Epithelial cell of prostate (primary cell): ENCODE results near the gene CCDC194.

Experiments
- DNase-seq: peaks from one replicate; pipeline ENCODE4 v3.0.0-alpha.2; 2011; ENCODE audit warnings: low read depth, low spot score
- H3K27ac ChIP-seq: fragments of 450-650 bp; 2 replicates; pipeline ENCODE4 v1.5.1; 2017; ENCODE audit warnings: mild to moderate bottlenecking

CCDC194 gene

DNA sequence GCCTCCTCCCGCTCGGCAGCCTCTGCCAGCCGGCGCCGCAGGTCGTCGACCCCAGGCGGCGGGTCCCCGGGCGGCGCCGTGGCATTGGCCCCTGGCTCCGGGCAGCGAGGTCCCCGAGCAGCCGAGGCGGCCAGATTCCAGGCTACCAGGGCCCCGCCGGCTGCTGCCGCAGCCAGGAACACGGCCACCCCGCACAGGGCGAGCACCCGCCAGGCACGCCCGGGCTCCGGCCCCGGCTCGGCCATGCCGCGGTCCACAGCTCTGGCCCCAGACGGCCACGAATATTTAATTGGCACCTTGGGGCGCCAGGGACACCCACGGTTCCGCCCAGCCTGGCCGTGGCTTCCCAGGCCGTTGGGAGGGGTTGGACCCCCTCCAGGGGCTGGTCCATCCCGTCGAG lies at the start of gene CCDC194:
Gene CCDC194 (minus strand): TSS at position 283 of the 400 bp plus-strand sequence. CDS start 38 bp downstream, at position 245.
- no peak for DNase-seq
- H3K27ac ChIP-seq: no peak within 1 kb of the TSS

DNA sequence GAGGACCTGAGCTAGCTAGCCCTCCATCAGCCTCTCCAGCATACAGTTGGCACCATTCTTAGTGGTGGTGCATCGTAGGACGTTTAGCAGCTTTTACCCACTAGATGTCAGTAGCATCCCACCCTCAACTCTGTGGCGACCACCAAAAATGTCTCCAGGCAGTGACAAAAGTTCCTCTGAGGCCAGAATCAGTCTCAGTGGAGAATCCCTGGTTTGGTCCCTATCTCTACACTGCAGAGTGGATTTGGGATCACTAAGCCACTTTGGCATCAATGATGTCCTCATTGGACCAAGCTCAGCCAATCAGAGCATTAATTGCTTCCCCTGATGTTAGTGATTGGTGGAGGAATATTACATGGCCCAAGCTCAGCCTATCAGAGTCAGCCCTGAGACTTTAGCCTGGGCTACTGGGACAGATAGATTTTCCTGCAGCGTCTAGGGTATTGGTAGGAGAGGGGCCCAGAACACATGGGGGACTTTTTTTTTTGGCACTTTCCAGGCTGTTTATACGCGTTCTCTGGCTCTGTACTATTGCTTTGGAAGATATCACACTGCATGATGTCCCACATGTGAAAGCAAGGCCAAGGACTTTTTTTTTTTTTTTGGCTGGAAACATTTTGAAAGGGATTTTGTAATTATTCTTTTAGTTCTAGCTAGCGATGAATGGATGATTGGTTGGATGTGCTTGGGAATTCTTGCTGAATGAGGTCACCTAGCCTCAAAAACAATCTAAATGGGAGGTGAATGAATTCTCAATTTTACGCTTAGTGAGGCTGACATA lies 47.4 kb upstream of the CCDC194 start:
- DNase-seq: no peak
- no peak overlapping the region for H3K27ac ChIP-seq

DNA sequence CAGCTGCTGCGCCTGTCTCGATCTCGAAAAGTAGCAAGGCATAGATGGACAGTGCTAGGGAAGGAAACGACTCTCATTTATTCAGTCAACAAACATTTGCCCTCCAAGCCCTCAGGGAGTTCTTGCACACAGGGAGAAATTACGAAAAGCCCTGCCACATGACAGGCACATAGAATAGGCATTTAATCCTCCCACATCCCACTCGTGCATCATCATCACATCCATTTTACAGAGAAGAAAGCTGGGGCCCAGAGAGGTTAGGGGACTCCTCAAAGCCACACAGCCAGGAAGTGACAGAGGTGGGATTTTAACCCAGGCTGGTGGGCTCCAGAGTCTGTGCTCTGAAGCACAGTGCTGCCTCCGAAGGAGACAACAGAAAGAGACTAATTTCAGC lies 42.9 kb upstream of the CCDC194 start:
- no peak for DNase-seq

DNA sequence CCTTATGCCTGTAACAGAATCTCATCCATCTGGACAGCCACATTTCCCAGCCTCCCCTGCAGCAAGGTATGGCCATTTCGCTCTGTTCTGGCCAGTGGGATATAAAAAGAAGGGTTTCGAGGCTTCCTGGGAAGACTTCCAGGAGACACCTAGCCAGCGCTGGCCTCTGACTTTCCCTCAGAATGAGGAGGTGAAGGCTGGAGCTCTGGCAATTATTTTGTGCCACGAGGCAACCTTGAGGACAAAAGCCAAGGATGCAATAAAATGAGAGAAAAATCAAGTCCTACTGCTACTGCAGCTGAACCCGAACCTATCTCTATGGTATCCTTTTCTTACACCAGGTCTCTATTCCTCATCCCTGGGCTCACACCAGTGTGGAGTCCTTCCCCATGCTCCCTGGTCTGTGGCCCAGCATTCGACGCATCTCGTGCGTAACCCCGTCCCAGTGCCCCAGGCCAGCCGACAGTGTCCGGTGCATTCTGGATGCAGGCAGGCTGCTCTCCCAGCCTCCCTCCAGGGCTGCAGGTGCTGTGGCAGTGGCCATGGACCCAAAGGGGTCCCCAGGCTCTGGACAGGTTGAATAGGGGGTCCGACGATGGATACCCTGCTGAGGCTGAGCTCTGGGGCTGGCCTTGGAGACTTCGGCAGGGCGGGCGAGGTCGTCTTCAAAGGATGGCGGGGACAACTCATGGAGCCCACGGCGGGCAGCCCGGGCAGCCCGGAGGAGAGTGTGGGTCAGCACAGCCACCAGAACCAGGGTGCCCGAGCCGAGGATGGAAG lies 42.3 kb upstream of the CCDC194 start:
- DNase-seq: no peak

More for the DNA sequence above, 42.9 kb upstream of the CCDC194 start:
- no peak overlapping the region for H3K27ac ChIP-seq

GRCh38 chr19:17435218-17435617 lies 41.2 kb upstream of the CCDC194 start:
- no peak for DNase-seq
- H3K27ac ChIP-seq: no peak overlapping the region

More for the DNA sequence above, 42.3 kb upstream of the CCDC194 start:
- no peak overlapping the region for H3K27ac ChIP-seq

DNA sequence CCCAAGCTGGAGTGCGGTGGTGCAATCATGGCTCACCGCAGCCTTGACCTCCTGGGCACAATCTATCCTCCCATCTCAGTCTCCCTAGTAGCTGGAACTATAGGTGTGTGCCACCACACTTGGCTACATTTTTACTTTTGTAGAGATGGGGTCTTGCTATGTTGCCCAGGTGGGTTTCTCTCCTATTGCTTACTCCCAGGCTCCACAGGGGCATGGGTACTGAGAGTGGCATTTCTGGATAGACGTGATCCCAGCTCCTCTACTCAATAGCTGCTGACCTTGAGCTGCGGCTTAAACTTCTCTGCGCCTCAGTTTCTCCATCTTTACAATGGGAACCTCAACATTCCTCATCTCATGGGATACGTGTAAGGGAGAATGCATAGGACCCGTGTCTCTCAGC lies 37.4 kb upstream of the CCDC194 start:
- no peak overlapping the region for H3K27ac ChIP-seq
- no peak for DNase-seq

DNA sequence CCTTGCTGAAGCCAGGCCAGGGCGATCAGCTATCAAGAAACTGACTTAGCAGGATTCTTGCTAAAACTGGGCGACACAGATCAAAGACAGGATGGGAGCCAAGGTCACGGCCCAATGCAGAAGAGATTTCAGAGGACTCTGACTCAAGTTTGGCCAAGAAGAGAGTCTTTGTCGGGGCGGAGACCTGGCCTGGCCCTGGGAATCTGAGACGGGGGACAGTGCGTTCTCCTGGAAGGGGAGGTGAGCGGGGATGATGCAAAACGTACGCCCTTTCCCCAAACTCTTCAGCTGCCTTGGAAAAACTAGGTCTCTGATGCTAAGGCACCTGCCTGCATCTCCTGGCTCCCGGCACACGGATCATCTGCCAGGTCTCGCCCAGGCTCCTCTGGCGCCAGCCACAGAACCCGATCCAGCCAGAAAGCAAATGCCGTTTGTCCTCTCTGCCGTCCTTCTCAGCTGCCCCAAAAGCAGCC lies 35.7 kb upstream of the CCDC194 start:
- no peak overlapping the region for H3K27ac ChIP-seq
- DNase-seq: no peak

GRCh38 chr19:17424743-17425365 lies 30.9 kb upstream of the CCDC194 start:
- no peak overlapping the region for H3K27ac ChIP-seq
- DNase-seq: no peak

GRCh38 chr19:17423429-17424208 lies 29.6 kb upstream of the CCDC194 start:
- DNase-seq: no peak
- no peak overlapping the region for H3K27ac ChIP-seq

DNA sequence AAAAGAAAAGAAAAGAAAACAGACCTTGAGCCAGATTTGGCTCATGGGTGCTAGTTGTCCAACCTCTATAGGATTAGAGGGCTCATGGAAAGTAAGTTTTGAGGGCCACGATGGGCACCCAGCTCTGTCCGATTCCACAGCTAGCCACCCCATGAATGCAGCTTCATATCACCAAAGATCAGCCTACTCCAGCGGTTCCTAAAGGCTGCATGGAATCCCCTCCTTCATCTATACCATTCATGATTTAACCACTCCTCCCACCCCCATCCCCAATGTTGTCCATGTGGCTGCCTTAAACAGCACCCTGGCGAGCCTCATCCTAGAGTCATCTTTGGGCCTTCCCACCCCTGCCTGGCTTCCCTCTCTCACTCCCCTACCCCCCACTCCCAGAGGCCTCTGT lies 27.9 kb upstream of the CCDC194 start:
- H3K27ac ChIP-seq: no peak overlapping the region
- DNase-seq: no peak

GRCh38 chr19:17420475-17420924 lies 26.5 kb upstream of the CCDC194 start:
- no peak for DNase-seq
- no peak overlapping the region for H3K27ac ChIP-seq

GRCh38 chr19:17419621-17420474 lies 25.9 kb upstream of the CCDC194 start, which contains the start of gene MVB12A:
Gene MVB12A (plus strand): TSS chr19:17420047. CDS start chr19:17420136, 89 bp downstream.
- DNase-seq: peak; percentile 95

DNA sequence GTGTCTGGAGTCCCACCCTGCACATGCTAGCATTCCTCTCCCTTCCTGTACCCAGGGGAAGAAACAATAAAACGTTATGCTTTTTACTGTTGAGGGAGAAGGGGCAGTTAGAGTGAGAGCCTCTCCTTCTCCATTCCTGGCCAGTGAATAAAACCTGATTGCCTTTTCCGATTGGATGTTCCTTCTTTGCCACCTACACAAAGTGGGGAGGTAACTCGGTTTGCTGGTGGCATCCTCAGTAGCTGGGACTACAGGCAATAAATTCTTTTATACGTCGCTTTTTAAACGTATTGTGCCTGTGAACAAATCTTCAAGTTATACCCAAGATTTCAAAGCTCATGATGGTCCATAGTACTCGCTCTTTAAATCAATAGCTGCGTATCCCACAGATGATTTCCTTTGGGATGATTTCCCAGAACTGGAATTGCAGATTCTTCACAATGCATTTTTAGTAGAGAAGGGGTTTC lies 25.2 kb upstream of the CCDC194 start:
- peak overlapping the region; percentile 72 for H3K27ac ChIP-seq
- DNase-seq: no peak

More at GRCh38 chr19:17419621-17420474, 25.9 kb upstream of the CCDC194 start, which contains the start of gene MVB12A:
- peak within 1 kb of the TSS; percentile 72 for H3K27ac ChIP-seq

- peak overlapping the region; percentile 72 for H3K27ac ChIP-seq
- DNase-seq: no peak
Observed at GRCh38 chr19:17418710-17419109, 24.7 kb upstream of the CCDC194 start.

DNA sequence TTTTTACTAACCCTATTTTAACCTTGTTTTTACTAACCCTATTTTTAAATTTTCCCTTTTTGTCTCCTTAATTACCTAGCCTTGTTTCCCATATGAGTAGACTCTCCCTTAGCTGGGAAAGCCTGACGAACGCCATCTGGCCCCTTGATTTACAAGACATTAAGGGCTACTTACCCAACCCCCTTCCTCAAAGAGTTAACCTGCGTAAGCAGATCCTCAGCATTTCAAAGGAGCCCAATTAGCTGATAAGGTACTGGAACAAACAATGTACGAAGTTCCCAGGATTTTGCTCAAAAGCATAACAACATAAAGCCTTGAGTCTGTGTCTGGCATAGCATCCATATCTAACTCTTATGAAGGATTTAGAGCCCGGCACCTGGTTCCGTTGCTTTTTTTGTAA lies 21.1 kb upstream of the CCDC194 start:
- no peak overlapping the region for H3K27ac ChIP-seq
- no peak for DNase-seq

DNA sequence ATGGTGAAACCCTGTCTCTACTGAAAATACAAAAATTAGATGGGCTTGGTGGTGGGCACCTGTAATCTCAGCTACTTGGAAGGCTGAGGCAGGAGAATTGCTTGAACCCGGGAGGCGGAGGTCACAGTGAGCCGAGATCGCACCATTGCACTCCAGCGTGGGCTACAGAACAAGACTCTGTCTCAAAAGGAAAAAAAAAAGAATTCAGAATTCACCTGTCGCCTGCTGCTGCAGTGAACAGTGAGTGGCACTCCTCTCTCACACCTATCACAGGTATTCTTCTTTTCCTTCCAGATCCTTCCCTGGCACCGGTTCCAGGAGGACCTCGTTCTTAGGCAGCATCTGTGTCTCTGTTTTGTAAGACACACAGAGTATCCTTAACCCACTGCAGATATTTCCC lies 20.1 kb upstream of the CCDC194 start:
- no peak overlapping the region for H3K27ac ChIP-seq

GRCh38 chr19:17411801-17412200 lies 17.8 kb upstream of the CCDC194 start:
- H3K27ac ChIP-seq: no peak overlapping the region
- DNase-seq: no peak

More for the DNA sequence above, 20.1 kb upstream of the CCDC194 start:
- no peak for DNase-seq

DNA sequence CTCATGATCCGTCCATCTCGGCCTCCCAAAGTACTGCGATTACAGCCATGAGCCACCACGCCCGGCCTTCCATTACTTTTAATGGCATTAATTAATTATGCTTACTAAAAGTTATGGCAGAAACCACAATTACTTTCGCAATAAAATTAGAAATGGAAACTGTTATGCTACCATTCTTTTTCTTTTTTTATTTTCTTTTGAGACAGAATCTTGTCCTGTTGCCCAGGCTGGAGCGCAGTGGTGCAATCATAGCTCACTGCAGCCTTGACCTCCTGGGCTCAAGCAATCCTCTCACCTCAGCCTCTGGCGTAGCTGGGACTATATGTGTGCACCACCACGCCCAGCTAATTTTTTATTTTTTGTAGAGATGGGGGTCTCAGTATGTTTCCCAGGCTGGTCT lies 16.0 kb upstream of the CCDC194 start:
- no peak for DNase-seq
- no peak overlapping the region for H3K27ac ChIP-seq

DNA sequence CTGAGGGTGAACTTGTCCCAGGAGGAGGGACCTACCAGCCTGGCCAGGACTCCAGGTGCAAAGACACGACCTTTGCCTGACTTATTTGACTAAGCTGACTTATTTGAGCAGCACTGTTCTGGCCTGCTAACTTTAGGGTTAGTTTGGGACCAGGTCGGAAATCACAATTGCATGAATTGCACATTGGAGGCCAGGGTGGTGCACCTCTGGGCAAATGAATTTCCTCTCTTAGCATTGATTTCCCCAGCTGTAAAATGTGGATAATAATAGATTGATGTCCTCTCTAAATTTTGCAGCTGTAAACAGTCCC lies 12.8 kb upstream of the CCDC194 start:
- DNase-seq: no peak

More for the DNA sequence above, 12.8 kb upstream of the CCDC194 start:
- no peak overlapping the region for H3K27ac ChIP-seq
